SK-N-SH (cell line): Measurements from ENCODE around the gene KCNQ2.

Experiments
- EP300 ChIP-seq, 2 experiments: IDR thresholded peaks; 2 replicates each; pipeline versions ENCODE4 v1.4.0 to v1.6.1; 2012; ENCODE audit warnings: borderline replicate concordance in 1 of 2, low read depth in 1 of 2, low read length in 1 of 2
- FOSL2 ChIP-seq: IDR thresholded peaks from 2 replicates; pipeline ENCODE4 v1.4.0; 2012; ENCODE audit warnings: low read depth, mild to moderate bottlenecking, moderate library complexity, borderline replicate concordance
- GABPA ChIP-seq: IDR thresholded peaks from 2 replicates; pipeline ENCODE4 v1.4.0; 2012; ENCODE audit warnings: low read depth, mild to moderate bottlenecking
- JUND ChIP-seq: IDR thresholded peaks from 2 replicates; pipeline ENCODE4 v1.4.0; 2012
- RCOR1 ChIP-seq: fragments of 150-350 bp; IDR thresholded peaks from 2 replicates; pipeline ENCODE4 v1.6.1; 2017; ENCODE audit warnings: antibody characterized with exemption, low read length
- TAF1 ChIP-seq: IDR thresholded peaks from 2 replicates; pipeline ENCODE4 v1.6.1; 2012; ENCODE audit warnings: low read depth, mild to moderate bottlenecking, low read length, moderate library complexity, borderline replicate concordance
- TF ChIP-seq, protein P1 (sequence below): fragments of 200-600 bp; sonication (generic); IDR thresholded peaks from 2 replicates; pipeline ENCODE4 v1.6.1; 2017; ENCODE audit warnings: antibody characterized with exemption, mild to moderate bottlenecking, moderate library complexity

DNA sequence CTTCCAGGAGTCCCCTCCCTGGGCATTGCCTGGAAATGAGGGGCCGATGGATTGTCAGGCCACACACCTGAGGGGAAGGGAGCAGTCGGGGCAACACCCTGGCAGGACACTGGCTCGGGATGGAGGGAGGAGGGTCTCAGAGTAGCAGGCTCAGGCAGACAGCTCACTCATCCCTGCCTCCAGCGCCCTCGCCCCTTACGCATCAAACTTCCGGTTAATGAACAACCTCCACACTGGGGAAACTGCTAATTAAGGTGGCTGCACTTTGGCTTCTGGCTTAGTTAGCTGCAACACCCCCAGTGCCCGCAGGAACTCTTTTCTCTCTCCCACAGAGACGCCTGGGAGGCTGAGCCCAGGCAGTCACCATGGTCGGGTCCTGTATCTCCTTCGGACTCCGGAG is 98.0 kb downstream of the KCNQ2 start:
- TF ChIP-seq, protein P1, sequence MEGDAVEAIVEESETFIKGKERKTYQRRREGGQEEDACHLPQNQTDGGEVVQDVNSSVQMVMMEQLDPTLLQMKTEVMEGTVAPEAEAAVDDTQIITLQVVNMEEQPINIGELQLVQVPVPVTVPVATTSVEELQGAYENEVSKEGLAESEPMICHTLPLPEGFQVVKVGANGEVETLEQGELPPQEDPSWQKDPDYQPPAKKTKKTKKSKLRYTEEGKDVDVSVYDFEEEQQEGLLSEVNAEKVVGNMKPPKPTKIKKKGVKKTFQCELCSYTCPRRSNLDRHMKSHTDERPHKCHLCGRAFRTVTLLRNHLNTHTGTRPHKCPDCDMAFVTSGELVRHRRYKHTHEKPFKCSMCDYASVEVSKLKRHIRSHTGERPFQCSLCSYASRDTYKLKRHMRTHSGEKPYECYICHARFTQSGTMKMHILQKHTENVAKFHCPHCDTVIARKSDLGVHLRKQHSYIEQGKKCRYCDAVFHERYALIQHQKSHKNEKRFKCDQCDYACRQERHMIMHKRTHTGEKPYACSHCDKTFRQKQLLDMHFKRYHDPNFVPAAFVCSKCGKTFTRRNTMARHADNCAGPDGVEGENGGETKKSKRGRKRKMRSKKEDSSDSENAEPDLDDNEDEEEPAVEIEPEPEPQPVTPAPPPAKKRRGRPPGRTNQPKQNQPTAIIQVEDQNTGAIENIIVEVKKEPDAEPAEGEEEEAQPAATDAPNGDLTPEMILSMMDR = no peak
- no peak for TF ChIP-seq RCOR1
- no peak for TF ChIP-seq JUND
- no peak for TF ChIP-seq FOSL2
- TF ChIP-seq GABPA = no peak
- no peak for TF ChIP-seq TAF1
- TF ChIP-seq EP300 (IDR thresholded peaks at IDR 0.05; ENCODE audit: borderline replicate concordance in 1 of 2, low read depth in 1 of 2, low read length in 1 of 2) = no peak
